Gastroesophageal sphincter (tissue), 4 donors: ENCODE results near the gene BAZ2B. TPM values are rescaled to one million over a fixed set of nuclear protein-coding genes. Genes with fewer than 3 reads are reported as not detected.

ENCODE experiments used
- ATAC-seq: fragments of 150-250 bp; one replicate; pipeline ENCODE4 v1.9.1; 2016; ENCODE audit warnings: mild to moderate bottlenecking, moderate library complexity
- H3K27ac ChIP-seq, 4 donors: fragments of 200-600 bp; sonication (generic) in 3 of 4; 1 replicate in 3 of 4; 2 replicates in 1 of 4; pipeline ENCODE4 v1.5.1; 2016 to 2019
- H3K27me3 ChIP-seq: fragments of 200-600 bp; sonication (generic); one replicate; pipeline ENCODE4 v1.5.1; 2019
- H3K36me3 ChIP-seq, 2 donors: fragments of 200-600 bp; sonication (generic); one replicate each; pipeline ENCODE4 v1.5.1; 2019; ENCODE audit warnings: control low read depth in 1 of 2
- H3K4me1 ChIP-seq, 3 donors: fragments of 200-600 bp; sonication (generic); 1 replicate in 2 of 3; 2 replicates in 1 of 3; pipeline ENCODE4 v1.5.1; 2016 to 2019; ENCODE audit warnings: control low read depth in 2 of 3
- H3K4me3 ChIP-seq, 2 donors: fragments of 200-600 bp; sonication (generic); one replicate each; pipeline ENCODE4 v1.5.1; 2019; ENCODE audit warnings: mild to moderate bottlenecking in 1 of 2, moderate library complexity in 1 of 2
- H3K9me3 ChIP-seq, 3 donors: fragments of 200-600 bp; sonication (generic); one replicate each; pipeline ENCODE4 v1.5.1; 2017 to 2019; ENCODE audit warnings: control low read depth in 2 of 3
- EP300 ChIP-seq: sonication (generic); formaldehyde crosslinking; IDR thresholded peaks from one replicate; pipeline ENCODE4 v1.6.1; 2017; ENCODE audit warnings: antibody characterized with exemption, mild to moderate bottlenecking
- POLR2A ChIP-seq, 2 donors: fragments of 450-650 bp; IDR thresholded peaks; one replicate each; pipeline ENCODE4 v1.6.1; 2017; ENCODE audit warnings: antibody characterized with exemption in 2 of 2, mild to moderate bottlenecking in 2 of 2, moderate library complexity in 1 of 2
- POLR2AphosphoS5 ChIP-seq: sonication (generic); formaldehyde crosslinking; IDR thresholded peaks from one replicate; pipeline ENCODE4 v1.6.1; 2017; ENCODE audit warnings: antibody characterized with exemption
- WGBS, 2 donors: methylation state at CpG; one replicate each; pipeline ENCODE4 v1.1.5; 2018; ENCODE audit warnings: low coverage in 1 of 2; 5-methylcytosine and 5-hydroxymethylcytosine counted together
- total RNA-seq, 4 donors: library from RNA; depleted of rRNA; stranded (reverse); fragments of >200 nt; gene quantifications; one replicate each; pipeline ENCODE4 v1.1.0, GENCODE V29; 2016
- TF ChIP-seq, protein P1 (sequence below), 4 experiments: fragments of 200-600 bp in 2 of 4; fragments of 450-650 bp in 2 of 4; sonication (generic) in 1 of 4; IDR thresholded peaks; one replicate each; pipeline ENCODE4 v1.5.1; 2017 to 2019; ENCODE audit warnings: antibody characterized with exemption in 4 of 4, mild to moderate bottlenecking in 2 of 4, moderate library complexity in 2 of 4

The BAZ2B gene
- total RNA-seq, 4 donors from 2014 or later: 77.9 to 198 (median 113) TPM

- 94 to 100% methylated on average over 2 to 6 of the region's 6 CpGs for WGBS, 2 donors
- no peak for ATAC-seq
Observed at GRCh38 chr2:159382447-159383028, 233.8 kb downstream of the BAZ2B start.

GRCh38 chr2:159381574-159381973, 234.8 kb downstream of the BAZ2B start:
- Histone ChIP-seq H3K4me3 (no peak overlapping the region), H3K4me1 (no peaks in the 10 kb centered on the region), H3K27ac (no peak overlapping the region), H3K9me3 (no peaks in the 10 kb centered on the region), H3K36me3 (peaks cover 0 to 71% of the 10 kb centered on the region in 2 donors), H3K27me3 (no peaks in the 10 kb centered on the region)
- no peak for ATAC-seq
- no peak for TF ChIP-seq POLR2AphosphoS5
- no peak for TF ChIP-seq EP300
- TF ChIP-seq, protein P1, sequence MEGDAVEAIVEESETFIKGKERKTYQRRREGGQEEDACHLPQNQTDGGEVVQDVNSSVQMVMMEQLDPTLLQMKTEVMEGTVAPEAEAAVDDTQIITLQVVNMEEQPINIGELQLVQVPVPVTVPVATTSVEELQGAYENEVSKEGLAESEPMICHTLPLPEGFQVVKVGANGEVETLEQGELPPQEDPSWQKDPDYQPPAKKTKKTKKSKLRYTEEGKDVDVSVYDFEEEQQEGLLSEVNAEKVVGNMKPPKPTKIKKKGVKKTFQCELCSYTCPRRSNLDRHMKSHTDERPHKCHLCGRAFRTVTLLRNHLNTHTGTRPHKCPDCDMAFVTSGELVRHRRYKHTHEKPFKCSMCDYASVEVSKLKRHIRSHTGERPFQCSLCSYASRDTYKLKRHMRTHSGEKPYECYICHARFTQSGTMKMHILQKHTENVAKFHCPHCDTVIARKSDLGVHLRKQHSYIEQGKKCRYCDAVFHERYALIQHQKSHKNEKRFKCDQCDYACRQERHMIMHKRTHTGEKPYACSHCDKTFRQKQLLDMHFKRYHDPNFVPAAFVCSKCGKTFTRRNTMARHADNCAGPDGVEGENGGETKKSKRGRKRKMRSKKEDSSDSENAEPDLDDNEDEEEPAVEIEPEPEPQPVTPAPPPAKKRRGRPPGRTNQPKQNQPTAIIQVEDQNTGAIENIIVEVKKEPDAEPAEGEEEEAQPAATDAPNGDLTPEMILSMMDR (IDR thresholded peaks at IDR 0.05): no peak
- no peak for TF ChIP-seq POLR2A (IDR thresholded peaks at IDR 0.05)

More at GRCh38 chr2:159382447-159383028, 233.8 kb downstream of the BAZ2B start:
- Histone ChIP-seq H3K4me1 (no peaks in the 10 kb centered on the region), H3K27me3 (no peaks in the 10 kb centered on the region), H3K4me3 (no peak overlapping the region), H3K36me3 (peaks cover 0 to 79% of the 10 kb centered on the region in 2 donors), H3K9me3 (no peaks in the 10 kb centered on the region), H3K27ac (no peak overlapping the region)
- no peak for TF ChIP-seq POLR2AphosphoS5
- TF ChIP-seq EP300: no peak
- no peak for TF ChIP-seq POLR2A (IDR thresholded peaks at IDR 0.05)
- TF ChIP-seq, protein P1 (IDR thresholded peaks at IDR 0.05): no peak

GRCh38 chr2:159380685-159381239, 235.6 kb downstream of the BAZ2B start:
- Histone ChIP-seq H3K9me3 (no peaks in the 10 kb centered on the region), H3K36me3 (peaks cover 0 to 63% of the 10 kb centered on the region in 2 donors), H3K27ac (no peak overlapping the region), H3K4me1 (no peaks in the 10 kb centered on the region), H3K4me3 (no peak overlapping the region), H3K27me3 (no peaks in the 10 kb centered on the region)
- ATAC-seq: no peak
- TF ChIP-seq POLR2A (IDR thresholded peaks at IDR 0.05): no peak
- TF ChIP-seq EP300: no peak
- TF ChIP-seq POLR2AphosphoS5: no peak
- TF ChIP-seq, protein P1 (IDR thresholded peaks at IDR 0.05): no peak
- WGBS, 2 donors: 100% methylated on average over 1 of the region's 1 CpG; no CpG with 5 or more reads in 1 of the 2 donors

GRCh38 chr2:159379181-159379580, 237.2 kb downstream of the BAZ2B start:
- no peak for ATAC-seq
- H3K4me1 ChIP-seq: no peaks in the 10 kb centered on the region
- 22 to 45% methylated on average over 1 of the region's 1 CpG for WGBS, 2 donors

DNA sequence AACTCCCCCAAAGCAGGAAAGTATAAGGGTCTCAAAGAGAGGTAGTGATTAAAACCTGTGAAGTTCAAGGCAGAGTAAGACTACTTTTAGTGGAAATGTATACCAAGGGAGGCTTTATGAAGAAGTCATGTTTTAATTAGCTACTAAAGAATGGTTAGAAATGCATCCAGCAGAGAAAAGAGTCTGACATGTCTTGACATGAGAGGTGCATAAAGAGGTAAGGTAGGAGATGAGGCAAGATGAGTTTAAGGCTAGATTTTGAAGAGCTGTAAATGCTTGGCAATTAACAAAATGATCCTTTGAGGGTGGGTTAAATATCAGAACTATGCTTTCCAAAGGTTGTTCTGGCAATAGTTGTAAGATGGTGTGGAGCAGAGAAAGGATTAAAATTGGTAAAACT, 241.1 kb downstream of the BAZ2B start:
- Histone ChIP-seq H3K4me1 (no peaks in the 10 kb centered on the region), H3K27me3 (no peaks in the 10 kb centered on the region), H3K27ac (no peak overlapping the region), H3K4me3 (no peak overlapping the region), H3K36me3 (peaks cover 5 to 60% of the 10 kb centered on the region in 2 donors), H3K9me3 (no peaks in the 10 kb centered on the region)
- no peak for ATAC-seq
- TF ChIP-seq EP300 (no peak), POLR2A (IDR thresholded peaks at IDR 0.05) (no peak), POLR2AphosphoS5 (no peak)
- TF ChIP-seq, protein P1 (IDR thresholded peaks at IDR 0.05): no peak

More at GRCh38 chr2:159379181-159379580, 237.2 kb downstream of the BAZ2B start:
- TF ChIP-seq, protein P1 (IDR thresholded peaks at IDR 0.05): no peak
- no peak for TF ChIP-seq POLR2A (IDR thresholded peaks at IDR 0.05)
- no peaks in the 10 kb centered on the region for H3K27me3 ChIP-seq
- no peak overlapping the region for H3K4me3 ChIP-seq
- H3K27ac ChIP-seq: no peak overlapping the region
- no peaks in the 10 kb centered on the region for H3K9me3 ChIP-seq
- H3K36me3 ChIP-seq: peaks cover 0 to 61% of the 10 kb centered on the region in 2 donors
